ENCODE data around the gene HAGH. TPM values are rescaled to one million over a fixed set of nuclear protein-coding genes. Genes with fewer than 3 reads are reported as not detected.
A peak's percentile ranks its signal among the peaks of the same experiment; 100 is the strongest.

Gene HAGH
- total RNA-seq, 1 donor from 2014 or later = 35.9 TPM

DNA sequence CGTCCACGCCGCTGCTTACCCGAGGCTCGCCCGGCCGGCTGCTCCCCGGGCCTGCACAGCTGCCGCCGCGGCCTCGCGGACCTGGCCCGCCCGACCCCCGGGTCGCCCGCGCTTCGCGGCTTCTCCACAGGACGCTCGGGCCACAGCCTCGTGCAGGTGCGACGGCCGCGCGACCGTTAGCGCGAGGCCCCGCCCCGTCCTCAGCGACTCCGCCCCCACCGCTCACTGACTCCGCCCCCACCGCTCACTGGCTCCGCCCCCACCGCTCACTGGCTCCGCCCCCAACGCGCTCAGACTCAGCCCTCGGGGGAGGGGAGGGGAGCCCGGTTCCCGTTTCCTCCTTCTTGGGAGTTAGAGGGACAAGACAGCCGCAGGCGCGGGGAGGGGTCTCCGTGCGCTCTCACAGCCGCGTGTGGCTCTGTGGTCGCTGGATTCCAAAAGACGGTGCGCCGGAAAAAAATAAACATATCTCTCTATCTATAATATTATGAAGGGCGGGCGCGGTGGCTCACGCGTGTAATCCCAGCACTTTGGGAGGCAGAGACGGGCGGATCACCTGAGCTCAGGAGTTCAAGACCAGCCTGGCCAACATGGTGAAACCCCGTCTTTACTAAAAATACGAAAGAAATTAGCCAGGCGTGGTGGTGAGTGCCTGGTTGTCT is 45.5 kb upstream of the HAGH start, which contains the start of gene MEIOB:
TSS of gene MEIOB (minus strand) at position 191 of the 662 bp plus-strand sequence. CDS start 3,989 bp downstream, outside the sequence.
- Mint-ChIP-seq H3K4me3 (ENCODE audit: unreplicated experiment) (peak within 1 kb of the TSS; percentile 54), H3K27ac (ENCODE audit: unreplicated experiment) (peak within 1 kb of the TSS; percentile 94), H3K4me1 (ENCODE audit: low read depth, unreplicated experiment) (peaks cover 9% of the 10 kb centered on the region), H3K27me3 (ENCODE audit: low read depth, unreplicated experiment) (peaks cover 18% of the 10 kb centered on the region), H3K9me3 (ENCODE audit: unreplicated experiment) (peaks cover 4% of the 10 kb centered on the region), H3K36me3 (ENCODE audit: low read depth, unreplicated experiment) (no peaks in the 10 kb centered on the region)
- H3K27me3 ChIP-seq (ENCODE audit: insufficient read depth, low read length) = peaks cover 12% of the 10 kb centered on the region
- peak within 1 kb of the TSS; percentile 38 for H3K27ac ChIP-seq (ENCODE audit: low read depth, low read length)
- H4K20me1 ChIP-seq (ENCODE audit: insufficient read depth, low read length) = no peaks in the 10 kb centered on the region
- H3K9ac ChIP-seq (ENCODE audit: low read length) = peak within 1 kb of the TSS; percentile 17
- DNase-seq (ENCODE audit: low read depth) = no peak
- peak within 1 kb of the TSS; percentile 54 for H3K4me2 ChIP-seq (ENCODE audit: low read length)
- H3K79me2 ChIP-seq (ENCODE audit: insufficient read depth, low read length) = no peaks in the 10 kb centered on the region
- H3K9me3 ChIP-seq (ENCODE audit: insufficient read depth, low read depth, low read length) = no peaks in the 10 kb centered on the region
- H3K4me3 ChIP-seq (ENCODE audit: insufficient read depth, low read depth, low read length) = peak within 1 kb of the TSS; percentile 23
- no peak for FAIRE-seq
- peak within 1 kb of the TSS; percentile 52 for H2AFZ ChIP-seq (ENCODE audit: low read depth, low read length)
- no peaks in the 10 kb centered on the region for H3K36me3 ChIP-seq (ENCODE audit: insufficient read depth, low read length)
- TF ChIP-seq, protein P1, sequence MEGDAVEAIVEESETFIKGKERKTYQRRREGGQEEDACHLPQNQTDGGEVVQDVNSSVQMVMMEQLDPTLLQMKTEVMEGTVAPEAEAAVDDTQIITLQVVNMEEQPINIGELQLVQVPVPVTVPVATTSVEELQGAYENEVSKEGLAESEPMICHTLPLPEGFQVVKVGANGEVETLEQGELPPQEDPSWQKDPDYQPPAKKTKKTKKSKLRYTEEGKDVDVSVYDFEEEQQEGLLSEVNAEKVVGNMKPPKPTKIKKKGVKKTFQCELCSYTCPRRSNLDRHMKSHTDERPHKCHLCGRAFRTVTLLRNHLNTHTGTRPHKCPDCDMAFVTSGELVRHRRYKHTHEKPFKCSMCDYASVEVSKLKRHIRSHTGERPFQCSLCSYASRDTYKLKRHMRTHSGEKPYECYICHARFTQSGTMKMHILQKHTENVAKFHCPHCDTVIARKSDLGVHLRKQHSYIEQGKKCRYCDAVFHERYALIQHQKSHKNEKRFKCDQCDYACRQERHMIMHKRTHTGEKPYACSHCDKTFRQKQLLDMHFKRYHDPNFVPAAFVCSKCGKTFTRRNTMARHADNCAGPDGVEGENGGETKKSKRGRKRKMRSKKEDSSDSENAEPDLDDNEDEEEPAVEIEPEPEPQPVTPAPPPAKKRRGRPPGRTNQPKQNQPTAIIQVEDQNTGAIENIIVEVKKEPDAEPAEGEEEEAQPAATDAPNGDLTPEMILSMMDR (IDR thresholded peaks at IDR 0.05; ENCODE audit: insufficient read depth, low read depth, low read length) = no peak
- TF ChIP-seq EZH2 (IDR thresholded peaks at IDR 0.05; ENCODE audit: insufficient read depth, low read length) = peak; percentile 17
- H3K4me1 ChIP-seq (ENCODE audit: insufficient read depth, low read length) = no peaks in the 10 kb centered on the region

DNA sequence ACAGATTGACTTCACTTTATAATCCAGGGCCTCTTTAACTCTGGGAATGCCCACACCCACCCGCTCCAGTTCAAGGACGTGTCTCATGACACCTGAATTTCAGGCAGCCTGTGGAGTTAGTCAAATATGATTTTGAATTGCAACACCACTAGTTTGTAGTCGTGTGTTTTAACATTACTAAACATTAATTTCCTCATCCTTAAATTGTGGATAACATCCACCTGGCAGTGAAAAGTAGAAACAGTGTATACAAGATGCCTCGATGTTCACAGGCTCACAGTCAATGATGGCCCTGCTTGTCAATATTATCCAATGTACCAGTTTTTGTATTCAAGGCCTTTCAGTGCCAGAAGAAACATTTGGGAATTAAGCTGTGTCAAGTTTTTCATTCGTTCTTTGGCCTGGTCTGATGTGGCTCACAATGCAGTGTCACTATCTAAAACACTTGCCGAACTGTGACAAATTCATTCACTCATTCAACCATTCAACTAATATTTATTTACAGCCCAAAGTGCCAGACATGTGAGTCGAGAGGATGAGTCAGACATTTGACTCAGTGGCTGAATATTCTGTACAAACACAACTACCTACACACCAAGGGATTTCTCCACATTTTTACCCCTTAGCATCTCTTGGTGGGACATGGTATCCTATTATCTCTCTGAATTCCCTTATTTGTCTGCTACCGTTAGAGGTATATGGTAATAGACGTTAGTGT is 43.9 kb upstream of the HAGH start:
- H3K4me3 ChIP-seq (ENCODE audit: insufficient read depth, low read depth, low read length) = no peak overlapping the region
- no peaks in the 10 kb centered on the region for H3K36me3 ChIP-seq (ENCODE audit: insufficient read depth, low read length)
- H3K79me2 ChIP-seq (ENCODE audit: insufficient read depth, low read length) = no peaks in the 10 kb centered on the region
- Mint-ChIP-seq H3K36me3 (ENCODE audit: low read depth, unreplicated experiment) (no peaks in the 10 kb centered on the region), H3K27ac (ENCODE audit: unreplicated experiment) (peak overlapping the region; percentile 94), H3K4me3 (ENCODE audit: unreplicated experiment) (no peak overlapping the region), H3K27me3 (ENCODE audit: low read depth, unreplicated experiment) (peaks cover 16% of the 10 kb centered on the region), H3K9me3 (ENCODE audit: unreplicated experiment) (peaks cover 4% of the 10 kb centered on the region), H3K4me1 (ENCODE audit: low read depth, unreplicated experiment) (peaks cover 9% of the 10 kb centered on the region)
- peak overlapping the region; percentile 17 for H3K9ac ChIP-seq (ENCODE audit: low read length)
- no peaks in the 10 kb centered on the region for H4K20me1 ChIP-seq (ENCODE audit: insufficient read depth, low read length)
- no peaks in the 10 kb centered on the region for H3K9me3 ChIP-seq (ENCODE audit: insufficient read depth, low read depth, low read length)
- peak overlapping the region; percentile 38 for H3K27ac ChIP-seq (ENCODE audit: low read depth, low read length)
- TF ChIP-seq, protein P1 (IDR thresholded peaks at IDR 0.05; ENCODE audit: insufficient read depth, low read depth, low read length) = no peak
- TF ChIP-seq EZH2 (IDR thresholded peaks at IDR 0.05; ENCODE audit: insufficient read depth, low read length) = no peak
- peaks cover 9% of the 10 kb centered on the region for H3K27me3 ChIP-seq (ENCODE audit: insufficient read depth, low read length)
- FAIRE-seq = peak; percentile 73
- no peaks in the 10 kb centered on the region for H3K4me1 ChIP-seq (ENCODE audit: insufficient read depth, low read length)
- DNase-seq (ENCODE audit: low read depth) = peak; percentile 79
- peak overlapping the region; percentile 54 for H3K4me2 ChIP-seq (ENCODE audit: low read length)
- H2AFZ ChIP-seq (ENCODE audit: low read depth, low read length) = no peak overlapping the region
